Ishikawa (cell line): Measurements from ENCODE around the gene SEMA6A.

Experiments used
- REST ChIP-seq: IDR thresholded peaks from 2 replicates; pipeline ENCODE4 v1.6.1; 2012; ENCODE audit warnings: low read depth, mild to moderate bottlenecking
- USF1 ChIP-seq: IDR thresholded peaks from 2 replicates; pipeline ENCODE4 v1.6.1; 2012
- YY1 ChIP-seq: IDR thresholded peaks from 2 replicates; pipeline ENCODE4 v1.6.1; 2012; ENCODE audit warnings: low read depth

DNA sequence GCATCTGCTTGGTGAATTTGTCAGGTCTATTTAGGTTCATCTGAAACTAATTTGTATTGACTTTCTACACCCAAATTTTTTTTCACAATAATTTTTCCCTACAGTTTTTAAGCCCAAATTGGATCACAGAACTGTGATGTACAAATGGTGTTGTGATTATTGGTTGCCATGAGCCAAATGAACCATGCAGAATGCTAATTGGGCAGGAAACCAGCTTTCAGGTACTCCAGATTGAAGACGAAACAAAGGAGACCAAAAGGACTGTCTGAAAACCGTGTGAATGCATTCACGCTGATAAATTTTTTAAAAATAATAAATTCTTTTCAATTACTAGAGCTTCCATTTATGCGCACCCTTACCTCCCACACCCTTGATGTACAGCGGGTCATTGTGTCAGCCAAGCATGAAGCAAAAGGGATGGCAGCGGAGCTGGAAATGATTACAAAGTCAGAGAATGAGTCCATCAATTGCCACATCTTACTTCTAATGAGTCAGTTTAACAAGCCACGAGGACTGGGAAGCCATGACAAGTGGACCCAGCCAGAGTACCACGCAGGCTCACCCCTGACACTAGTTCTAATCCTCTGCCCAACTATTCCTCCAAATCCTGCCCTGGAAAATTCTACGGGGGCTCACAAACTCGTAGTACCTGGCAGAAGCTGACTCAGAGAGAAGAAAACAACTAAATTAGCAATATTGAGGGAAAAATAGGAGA, 66.5 kb downstream of the SEMA6A start:
- TF ChIP-seq YY1 (no peak), USF1 (no peak), REST (no peak)
